HFF-Myc (cell line): Measurements from ENCODE around the gene GRM8.

Experiments
- DNase-seq: peaks from one replicate; pipeline ENCODE4 v3.0.0-alpha.2; 2011; ENCODE audit warnings: low read depth; ENCODE audit errors: extremely low read depth
- H3K4me3 ChIP-seq: replicated peaks from 2 replicates; pipeline ENCODE4 v1.5.1; 2011; ENCODE audit warnings: low read depth, mild to moderate bottlenecking, control low read depth, low read length
- TF ChIP-seq, protein P1 (sequence below): IDR thresholded peaks from 2 replicates; pipeline ENCODE4 v1.5.1; 2012; ENCODE audit warnings: mild to moderate bottlenecking, low read depth, low read length, control low read depth; ENCODE audit errors: missing control alignments

Gene GRM8

DNA sequence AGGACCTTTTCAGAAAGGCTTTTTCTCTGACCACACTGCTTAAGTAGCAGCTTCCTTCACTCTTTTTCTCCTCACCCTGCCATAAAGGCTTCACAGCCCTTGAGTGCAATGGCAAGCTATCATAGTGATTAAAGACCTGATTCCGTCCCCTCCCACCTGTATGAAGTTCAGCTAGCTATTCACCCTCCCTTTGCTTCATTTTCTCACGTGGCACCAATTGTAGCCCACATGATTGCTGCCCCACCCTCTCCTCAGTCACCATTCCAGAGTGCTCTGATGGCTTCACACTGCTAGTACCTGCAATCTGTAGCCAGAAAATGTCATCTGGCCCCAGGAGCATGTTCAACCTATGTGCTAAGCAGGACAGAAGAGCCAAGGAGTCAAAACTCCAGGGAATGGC lies 523.8 kb downstream of the GRM8 start:
- DNase-seq, result no peak
- TF ChIP-seq, protein P1, sequence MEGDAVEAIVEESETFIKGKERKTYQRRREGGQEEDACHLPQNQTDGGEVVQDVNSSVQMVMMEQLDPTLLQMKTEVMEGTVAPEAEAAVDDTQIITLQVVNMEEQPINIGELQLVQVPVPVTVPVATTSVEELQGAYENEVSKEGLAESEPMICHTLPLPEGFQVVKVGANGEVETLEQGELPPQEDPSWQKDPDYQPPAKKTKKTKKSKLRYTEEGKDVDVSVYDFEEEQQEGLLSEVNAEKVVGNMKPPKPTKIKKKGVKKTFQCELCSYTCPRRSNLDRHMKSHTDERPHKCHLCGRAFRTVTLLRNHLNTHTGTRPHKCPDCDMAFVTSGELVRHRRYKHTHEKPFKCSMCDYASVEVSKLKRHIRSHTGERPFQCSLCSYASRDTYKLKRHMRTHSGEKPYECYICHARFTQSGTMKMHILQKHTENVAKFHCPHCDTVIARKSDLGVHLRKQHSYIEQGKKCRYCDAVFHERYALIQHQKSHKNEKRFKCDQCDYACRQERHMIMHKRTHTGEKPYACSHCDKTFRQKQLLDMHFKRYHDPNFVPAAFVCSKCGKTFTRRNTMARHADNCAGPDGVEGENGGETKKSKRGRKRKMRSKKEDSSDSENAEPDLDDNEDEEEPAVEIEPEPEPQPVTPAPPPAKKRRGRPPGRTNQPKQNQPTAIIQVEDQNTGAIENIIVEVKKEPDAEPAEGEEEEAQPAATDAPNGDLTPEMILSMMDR, result no peak
- no peak overlapping the region for H3K4me3 ChIP-seq

DNA sequence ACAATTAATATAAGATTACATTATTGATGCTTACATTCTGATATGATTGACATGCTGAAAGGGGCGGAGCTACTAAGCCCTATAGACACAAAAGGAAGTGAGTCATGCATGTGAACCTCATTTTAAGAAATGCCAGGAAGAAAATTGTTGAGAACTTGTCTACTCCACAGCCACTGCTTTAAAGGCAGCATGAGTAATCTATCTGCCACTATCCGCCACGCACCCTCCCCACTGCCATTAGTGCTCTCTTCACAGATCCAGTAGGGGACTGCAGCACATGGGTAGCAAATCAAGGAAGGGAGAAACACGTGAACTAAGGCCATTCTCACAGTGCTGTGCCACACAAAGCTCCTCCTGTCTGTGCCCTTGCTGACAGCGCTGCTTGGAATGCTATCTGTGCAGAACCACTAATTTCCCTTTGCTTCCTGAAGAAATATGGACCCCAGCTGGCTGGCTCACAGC lies 524.8 kb downstream of the GRM8 start:
- TF ChIP-seq, protein P1, result no peak
- H3K4me3 ChIP-seq, result no peak overlapping the region
- peak; percentile 4 for DNase-seq

DNA sequence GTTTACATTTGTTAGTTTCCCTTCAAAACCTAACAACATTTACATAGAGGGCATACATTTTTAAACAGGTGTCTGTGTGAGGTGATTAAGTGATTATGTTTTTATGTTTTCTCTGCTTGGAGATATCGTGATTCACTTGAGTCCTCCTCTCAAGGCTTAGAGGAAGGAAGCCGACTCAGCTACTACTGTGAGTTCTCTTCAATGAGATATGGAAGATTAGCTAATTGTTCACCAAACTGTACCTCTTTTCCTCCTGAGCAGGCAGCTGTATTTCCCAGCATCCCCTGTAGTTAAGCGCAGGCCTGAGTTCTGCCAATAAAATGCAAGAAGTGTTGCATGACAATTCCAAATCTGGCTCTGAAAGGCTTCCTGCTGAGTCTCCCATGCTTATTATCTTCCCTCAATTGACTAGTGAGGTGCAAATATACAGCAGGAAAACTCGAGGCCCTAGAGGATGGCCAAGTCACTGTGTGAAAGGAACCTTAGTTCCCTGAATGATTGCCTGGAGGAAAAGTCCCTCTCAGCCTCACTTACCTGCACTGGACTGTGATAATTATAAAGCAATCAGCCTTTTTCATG lies 528.7 kb downstream of the GRM8 start:
- no peak overlapping the region for H3K4me3 ChIP-seq
- TF ChIP-seq, protein P1, result no peak
- no peak for DNase-seq

DNA sequence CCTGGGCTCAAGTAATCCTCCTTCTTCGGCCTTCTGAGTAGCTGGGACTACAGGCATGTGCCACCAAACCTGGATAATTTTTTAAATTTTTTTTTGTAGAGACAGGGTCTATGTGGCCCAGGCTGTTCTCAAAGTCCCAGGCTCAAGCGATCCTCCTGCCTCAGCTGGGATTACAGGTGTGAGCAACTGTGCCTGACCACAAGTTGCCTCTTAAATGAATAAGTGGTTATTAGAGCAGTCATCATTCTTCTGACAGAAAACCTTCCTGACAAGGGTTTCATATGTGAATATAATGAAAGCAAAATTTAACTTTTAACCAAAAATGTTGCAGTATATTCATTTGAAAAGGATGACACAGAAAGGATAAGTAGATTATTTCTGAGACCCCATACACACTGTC lies 532.5 kb downstream of the GRM8 start:
- TF ChIP-seq, protein P1, result no peak
- no peak overlapping the region for H3K4me3 ChIP-seq
- no peak for DNase-seq

DNA sequence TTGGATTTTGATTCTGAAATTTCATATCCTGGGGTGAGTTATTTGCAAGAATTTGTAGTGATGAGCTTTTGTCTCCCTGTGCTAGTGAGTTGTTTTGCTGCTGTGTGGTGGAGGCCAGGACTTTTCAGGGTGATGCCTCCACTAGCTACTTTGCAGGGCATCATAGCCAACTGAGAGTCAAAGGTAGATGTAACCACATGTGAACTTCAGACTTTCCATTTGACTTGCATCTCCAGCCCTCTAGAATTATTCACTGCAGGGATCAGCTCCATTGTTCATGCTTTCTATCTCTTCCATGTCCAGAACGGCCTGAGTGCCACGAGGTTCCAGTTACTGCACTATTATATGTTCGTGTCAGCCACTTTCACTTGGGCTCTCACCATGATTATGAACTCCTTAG lies 534.3 kb downstream of the GRM8 start:
- TF ChIP-seq, protein P1, result no peak
- no peak overlapping the region for H3K4me3 ChIP-seq
- no peak for DNase-seq

DNA sequence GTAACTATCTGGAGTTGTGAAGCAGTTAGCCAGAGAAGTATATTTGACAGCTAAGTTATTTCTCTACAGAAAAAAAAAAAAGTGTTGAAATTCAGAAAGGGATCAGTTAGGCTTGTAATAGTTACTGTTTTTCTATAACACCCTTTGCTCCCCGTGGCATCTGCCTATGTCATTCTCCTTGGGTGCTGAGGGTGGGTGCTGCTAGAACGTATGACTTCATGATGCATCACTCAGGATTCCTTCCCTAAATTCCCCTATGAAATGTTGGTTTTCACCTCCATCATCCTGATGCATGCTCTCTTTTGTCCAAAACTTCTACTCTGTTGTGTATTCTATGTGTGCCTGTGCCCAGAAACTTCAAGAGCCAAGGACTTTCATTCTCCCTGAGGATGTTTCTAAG lies 536.4 kb downstream of the GRM8 start:
- TF ChIP-seq, protein P1, result no peak
- DNase-seq, result no peak
- no peak overlapping the region for H3K4me3 ChIP-seq

DNA sequence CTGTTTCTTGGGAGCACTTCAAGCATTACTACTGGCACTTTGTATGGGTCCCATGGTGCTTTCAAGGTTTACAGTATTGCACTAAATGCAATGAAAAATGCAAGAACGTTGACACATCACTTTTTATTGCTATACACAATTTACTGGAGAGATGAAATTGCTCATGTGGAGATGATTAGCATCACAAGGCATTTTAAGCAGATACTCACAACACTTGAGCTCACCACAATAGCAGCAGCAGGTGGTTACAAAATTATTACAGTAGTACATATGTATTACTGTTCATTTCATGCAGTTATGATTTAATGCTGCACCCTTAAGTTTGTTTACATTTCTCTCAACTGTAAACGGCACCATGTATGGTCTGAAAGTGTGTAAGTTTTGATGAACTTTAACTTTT lies 537.7 kb downstream of the GRM8 start:
- H3K4me3 ChIP-seq, result no peak overlapping the region
- DNase-seq, result no peak
- TF ChIP-seq, protein P1, result no peak
